ENCODE results near the gene NHERF2.
A peak's percentile ranks its signal among the peaks of the same experiment; 100 is the strongest.
"Not testable (repeated sequence)": the region's sequence is repeated elsewhere in the genome, so short reads cannot be mapped to it uniquely, and the experiment has no call there.

Gene NHERF2

DNA sequence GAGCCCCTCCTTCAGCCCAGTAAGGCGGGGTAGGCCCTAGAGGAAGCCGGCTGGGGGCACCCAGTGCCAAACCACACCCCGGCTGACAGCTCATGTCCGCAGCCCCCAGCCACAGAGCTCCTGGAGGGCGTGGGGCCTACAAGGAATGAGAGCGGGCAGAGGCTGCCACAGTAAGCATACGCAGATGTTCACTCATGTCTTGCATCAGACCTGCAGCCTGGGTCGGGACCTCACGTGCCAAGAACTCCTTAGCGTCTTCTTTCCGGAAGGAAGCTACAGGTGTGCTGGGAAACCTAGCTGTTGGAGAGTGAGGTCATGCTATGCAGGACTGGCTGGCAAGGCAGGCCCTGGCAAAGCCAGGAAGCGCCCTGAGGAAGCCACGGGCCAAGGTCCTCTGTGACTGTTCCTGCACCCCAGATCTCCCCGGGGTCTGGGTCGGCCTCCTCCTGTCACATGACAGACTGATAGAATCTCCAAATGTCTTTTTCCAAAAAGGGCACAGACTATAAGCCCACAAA, 18.6 kb upstream of the NHERF2 start:
- H3K4me3 ChIP-seq (ENCODE audit: low read depth, low read length): peak overlapping the region; percentile 86
- DNase-seq (ENCODE audit: low read depth): peak; percentile 86
- TF ChIP-seq MYC (IDR thresholded peaks at IDR 0.05; ENCODE audit: low read depth, low read length) (peak; percentile 7; the same call in 1 of the 2 replicates), POLR2A (IDR thresholded peaks at IDR 0.05; ENCODE audit: extremely low read depth, insufficient read length) (no peak)
- TF ChIP-seq, protein P1, sequence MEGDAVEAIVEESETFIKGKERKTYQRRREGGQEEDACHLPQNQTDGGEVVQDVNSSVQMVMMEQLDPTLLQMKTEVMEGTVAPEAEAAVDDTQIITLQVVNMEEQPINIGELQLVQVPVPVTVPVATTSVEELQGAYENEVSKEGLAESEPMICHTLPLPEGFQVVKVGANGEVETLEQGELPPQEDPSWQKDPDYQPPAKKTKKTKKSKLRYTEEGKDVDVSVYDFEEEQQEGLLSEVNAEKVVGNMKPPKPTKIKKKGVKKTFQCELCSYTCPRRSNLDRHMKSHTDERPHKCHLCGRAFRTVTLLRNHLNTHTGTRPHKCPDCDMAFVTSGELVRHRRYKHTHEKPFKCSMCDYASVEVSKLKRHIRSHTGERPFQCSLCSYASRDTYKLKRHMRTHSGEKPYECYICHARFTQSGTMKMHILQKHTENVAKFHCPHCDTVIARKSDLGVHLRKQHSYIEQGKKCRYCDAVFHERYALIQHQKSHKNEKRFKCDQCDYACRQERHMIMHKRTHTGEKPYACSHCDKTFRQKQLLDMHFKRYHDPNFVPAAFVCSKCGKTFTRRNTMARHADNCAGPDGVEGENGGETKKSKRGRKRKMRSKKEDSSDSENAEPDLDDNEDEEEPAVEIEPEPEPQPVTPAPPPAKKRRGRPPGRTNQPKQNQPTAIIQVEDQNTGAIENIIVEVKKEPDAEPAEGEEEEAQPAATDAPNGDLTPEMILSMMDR (IDR thresholded peaks at IDR 0.05; ENCODE audit: low read depth, low read length): no peak
- TF ChIP-seq, protein P2, sequence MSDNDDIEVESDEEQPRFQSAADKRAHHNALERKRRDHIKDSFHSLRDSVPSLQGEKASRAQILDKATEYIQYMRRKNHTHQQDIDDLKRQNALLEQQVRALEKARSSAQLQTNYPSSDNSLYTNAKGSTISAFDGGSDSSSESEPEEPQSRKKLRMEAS (IDR thresholded peaks at IDR 0.05; ENCODE audit: low read depth, low read length): peak; percentile 55

DNA sequence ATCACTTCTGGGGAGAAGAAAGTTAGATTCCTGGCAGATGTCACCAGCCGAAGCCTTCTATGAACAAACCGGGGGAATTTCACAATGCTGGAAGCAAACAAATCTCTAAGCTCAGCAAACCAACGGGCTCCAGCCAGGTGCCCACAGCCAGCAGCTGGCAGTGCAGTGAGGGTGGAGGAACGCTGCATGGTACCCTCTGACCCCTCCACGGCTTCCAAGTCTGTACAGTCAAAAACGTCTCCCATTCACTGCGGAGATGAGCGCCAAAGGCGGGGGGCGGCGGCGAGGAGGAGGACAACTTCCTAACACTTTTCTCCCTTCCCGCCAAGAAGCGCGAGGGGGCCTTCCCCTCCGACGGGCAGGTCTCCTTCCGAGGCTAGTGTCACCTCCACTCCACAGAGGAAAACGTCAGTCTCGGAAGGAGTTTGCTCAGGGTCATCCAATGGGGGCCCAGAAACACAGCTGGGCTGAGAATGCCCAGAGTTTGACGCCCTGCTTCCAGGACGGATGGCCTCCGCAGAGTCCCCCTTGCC, 18.0 kb upstream of the NHERF2 start:
- DNase-seq (ENCODE audit: low read depth): peak; percentile 68
- peak overlapping the region; percentile 86 for H3K4me3 ChIP-seq (ENCODE audit: low read depth, low read length)
- TF ChIP-seq, protein P2 (IDR thresholded peaks at IDR 0.05; ENCODE audit: low read depth, low read length): no peak; the same call in 1 of the 2 replicates
- TF ChIP-seq, protein P1 (IDR thresholded peaks at IDR 0.05; ENCODE audit: low read depth, low read length): no peak

DNA sequence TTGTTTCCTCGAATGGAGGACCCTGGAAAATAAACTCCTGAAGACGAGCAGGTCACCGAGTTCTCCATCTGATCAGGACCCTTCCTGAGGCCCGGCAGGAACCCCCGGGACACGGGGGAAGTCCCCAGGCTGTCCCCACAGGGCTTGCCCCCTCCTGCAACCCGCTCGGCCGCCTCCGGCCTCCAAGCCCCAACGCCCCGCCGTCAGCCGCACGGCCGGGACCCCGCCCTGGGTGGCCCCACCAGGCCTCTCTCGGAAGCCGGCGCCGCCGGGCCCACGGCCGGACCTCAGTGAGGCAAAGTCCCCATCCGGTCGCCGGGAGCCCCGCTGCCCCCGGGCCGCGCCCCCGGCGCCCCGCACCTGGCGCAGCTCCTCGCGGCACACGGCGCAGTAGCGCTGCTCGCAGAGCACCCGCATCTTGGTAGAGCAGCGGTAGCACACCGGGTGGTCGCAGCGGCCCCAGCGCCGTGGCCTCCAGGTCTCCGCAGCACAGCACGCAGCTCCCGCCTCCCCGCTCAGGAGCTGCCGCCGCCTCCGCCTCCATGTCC, 17.5 kb upstream of the NHERF2 start:
- DNase-seq (ENCODE audit: low read depth): peak; percentile 47
- TF ChIP-seq POLR2A (IDR thresholded peaks at IDR 0.05; ENCODE audit: extremely low read depth, insufficient read length) (no peak), MYC (IDR thresholded peaks at IDR 0.05; ENCODE audit: low read depth, low read length) (no peak)
- TF ChIP-seq, protein P2 (IDR thresholded peaks at IDR 0.05; ENCODE audit: low read depth, low read length): no peak
- TF ChIP-seq, protein P1 (IDR thresholded peaks at IDR 0.05; ENCODE audit: low read depth, low read length): no peak

DNA sequence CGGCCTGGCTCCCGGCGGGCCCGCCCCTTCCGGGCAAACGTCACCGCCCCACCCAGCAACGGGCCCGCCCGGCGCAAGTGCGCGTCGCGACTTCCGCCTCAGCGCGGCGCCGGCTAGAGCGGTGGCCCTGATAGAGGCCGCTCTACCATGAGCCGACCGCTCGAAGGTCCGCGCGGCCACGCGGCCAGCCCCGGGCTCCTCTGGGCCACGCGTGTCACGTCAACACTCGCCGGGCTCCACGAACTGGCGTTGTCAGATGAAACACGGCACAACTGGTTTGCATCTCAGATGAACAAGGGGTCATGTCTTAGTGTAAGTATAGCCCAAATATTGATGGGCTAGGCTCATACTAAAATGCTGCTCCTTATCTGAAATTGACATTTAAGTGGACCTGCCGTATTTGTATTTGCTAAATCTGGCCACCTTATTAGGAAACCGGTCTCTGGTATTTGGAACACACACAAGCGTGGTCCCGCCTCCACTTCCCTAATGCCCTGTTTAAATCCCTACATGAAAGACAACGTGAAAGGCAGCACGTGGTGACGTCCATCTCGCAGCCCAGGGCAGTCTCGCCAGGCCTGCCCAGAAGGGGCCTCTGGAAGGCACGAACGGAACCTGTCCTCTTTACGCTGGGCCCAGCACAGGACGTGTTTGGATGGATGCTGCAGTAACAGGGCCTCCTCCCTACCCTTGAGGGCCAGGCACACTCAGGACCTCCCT, 16.8 kb upstream of the NHERF2 start, which contains the start of gene ZNF598:
ZNF598 (minus strand) TSS at position 31 of the 720 bp plus-strand sequence.
- TF ChIP-seq MYC (IDR thresholded peaks at IDR 0.05; ENCODE audit: low read depth, low read length) (peak; percentile 85), POLR2A (IDR thresholded peaks at IDR 0.05; ENCODE audit: extremely low read depth, insufficient read length) (peak; percentile 92)
- TF ChIP-seq, protein P1 (IDR thresholded peaks at IDR 0.05; ENCODE audit: low read depth, low read length): no peak
- TF ChIP-seq, protein P2 (IDR thresholded peaks at IDR 0.05; ENCODE audit: low read depth, low read length): peak; percentile 98
- peak; percentile 89 for DNase-seq (ENCODE audit: low read depth)
- H3K4me3 ChIP-seq (ENCODE audit: low read depth, low read length): peak within 1 kb of the TSS; percentile 95

More for the DNA sequence above, 17.5 kb upstream of the NHERF2 start:
- H3K4me3 ChIP-seq (ENCODE audit: low read depth, low read length): peak overlapping the region; percentile 86

DNA sequence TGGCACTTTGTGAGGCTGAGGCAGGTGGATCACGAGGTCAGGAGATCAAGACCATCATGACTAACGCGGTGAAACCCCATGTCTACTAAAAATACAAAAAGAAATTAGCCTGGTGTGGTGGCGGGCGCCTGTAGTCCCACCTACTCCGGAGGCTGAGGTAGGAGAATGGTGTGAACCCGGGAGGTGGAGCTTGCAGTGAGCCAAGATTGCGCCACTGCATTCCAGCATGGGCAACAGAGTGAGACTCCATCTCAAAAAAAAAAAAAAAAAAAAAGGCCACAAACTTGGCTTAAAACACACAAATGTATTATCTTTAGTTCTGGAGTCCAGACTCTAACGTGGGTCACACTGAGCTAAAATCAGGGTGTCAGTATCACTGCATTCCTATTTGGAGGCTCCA, 15.0 kb upstream of the NHERF2 start:
- H3K4me3 ChIP-seq (ENCODE audit: low read depth, low read length); DNase-seq (ENCODE audit: low read depth): not testable (repeated sequence)

DNA sequence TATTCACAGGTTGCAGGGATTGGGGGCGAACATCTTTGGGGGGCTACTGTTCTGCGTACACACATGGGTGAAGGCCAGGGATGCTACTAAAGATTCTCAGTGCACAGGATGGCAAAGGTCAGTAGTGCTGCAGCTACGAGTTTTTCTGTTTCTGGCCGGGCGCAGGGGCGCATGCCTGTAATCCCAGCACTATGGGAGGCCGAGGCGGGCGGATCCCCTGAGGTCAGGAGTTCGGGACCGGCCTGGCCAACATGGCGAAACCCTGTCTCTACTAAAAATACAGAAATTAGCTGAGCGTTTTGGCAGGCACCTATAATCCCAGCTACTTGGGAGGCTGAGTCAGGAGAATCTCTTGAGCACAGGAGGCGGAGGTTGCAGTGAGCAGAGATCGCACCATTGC, 13.2 kb upstream of the NHERF2 start:
- DNase-seq (ENCODE audit: low read depth): no peak
- H3K4me3 ChIP-seq (ENCODE audit: low read depth, low read length): no peak overlapping the region
- TF ChIP-seq, protein P2 (IDR thresholded peaks at IDR 0.05; ENCODE audit: low read depth, low read length): no peak
- no peak for TF ChIP-seq MYC (IDR thresholded peaks at IDR 0.05; ENCODE audit: low read depth, low read length)
- TF ChIP-seq POLR2A (IDR thresholded peaks at IDR 0.05; ENCODE audit: extremely low read depth, insufficient read length): no peak
- TF ChIP-seq, protein P1 (IDR thresholded peaks at IDR 0.05; ENCODE audit: low read depth, low read length): no peak

All from NB4 (cell line).